ENCODE data around the gene C16orf89. TPM values are rescaled to one million over a fixed set of nuclear protein-coding genes. Genes with fewer than 3 reads are reported as not detected.
A peak's percentile ranks its signal among the peaks of the same experiment; 100 is the strongest.
"Not testable (repeated sequence)": the region's sequence is repeated elsewhere in the genome, so short reads cannot be mapped to it uniquely, and the experiment has no call there.

Gene C16orf89
- polyA plus RNA-seq, 3 donors, result not detected

DNA sequence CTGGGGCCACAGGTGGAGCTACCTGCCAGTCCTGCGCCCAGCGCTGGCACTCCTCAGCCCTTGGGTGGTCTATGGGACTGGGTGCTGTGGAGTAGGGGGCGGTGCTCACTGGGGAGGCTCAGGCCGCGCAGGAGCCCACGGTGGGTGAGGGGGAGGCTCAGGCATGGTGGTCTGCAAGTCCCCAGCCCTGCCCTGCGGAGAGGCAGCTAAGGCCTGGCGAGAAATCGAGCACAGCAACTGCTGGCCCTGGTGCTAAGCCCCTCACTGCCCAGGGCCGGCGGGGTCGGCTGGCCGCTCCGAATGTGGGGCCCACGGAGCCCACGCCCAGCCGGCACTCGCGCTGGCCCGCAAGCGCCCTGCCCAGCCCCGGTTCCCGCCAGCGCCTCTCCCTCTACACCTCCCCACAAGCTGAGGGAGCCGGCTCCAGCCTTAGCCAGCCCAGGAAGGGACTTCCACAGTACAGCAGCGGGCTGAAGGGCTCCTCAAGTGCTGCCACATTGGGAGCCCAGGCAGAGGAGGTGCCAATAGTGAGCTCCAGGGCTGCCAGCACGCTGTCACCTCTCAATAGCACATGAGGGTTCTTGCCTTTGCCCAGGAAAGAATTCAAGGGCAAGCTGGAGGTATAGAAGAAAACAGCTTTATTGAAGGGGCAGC lies 42.9 kb upstream of the C16orf89 start:
- intact Hi-C loops (cut with micrococcal nuclease), result no loop called here
- H4K20me1 ChIP-seq (ENCODE audit: insufficient read depth, low read length), result no peaks in the 10 kb centered on the region
- H3K27me3 Mint-ChIP-seq (ENCODE audit: low read depth in 3 of 3), result peaks cover 16 to 27% (median 16%) of the 10 kb centered on the region in 3 donors
- no peak overlapping the region for H2AFZ ChIP-seq (ENCODE audit: insufficient read depth, low read depth, low read length, poor library complexity, severe bottlenecking)
- no peaks in the 10 kb centered on the region for H3K9me3 ChIP-seq (replicated peaks in 1 of 2; ENCODE audit: control insufficient read depth in 1 of 2, insufficient read depth in 1 of 2, low read length in 2 of 2)
- peaks cover 3% of the 10 kb centered on the region for H3K4me1 Mint-ChIP-seq
- no peaks in the 10 kb centered on the region for H3K4me1 ChIP-seq (ENCODE audit: control insufficient read depth in 1 of 2, insufficient read depth in 2 of 2, low read length in 2 of 2)
- no peak overlapping the region for H3K4me3 ChIP-seq (replicated peaks in 1 of 3; ENCODE audit: low read depth in 2 of 3, low read length in 3 of 3)
- H3K36me3 Mint-ChIP-seq, result no peaks in the 10 kb centered on the region
- 93% methylated on average over 19 of the region's 27 CpGs for WGBS (ENCODE audit: insufficient coverage)
- no peak overlapping the region for H3K4me2 ChIP-seq (replicated peaks; ENCODE audit: extremely low read depth, low read length, poor library complexity, severe bottlenecking)
- TF ChIP-seq, protein P1, sequence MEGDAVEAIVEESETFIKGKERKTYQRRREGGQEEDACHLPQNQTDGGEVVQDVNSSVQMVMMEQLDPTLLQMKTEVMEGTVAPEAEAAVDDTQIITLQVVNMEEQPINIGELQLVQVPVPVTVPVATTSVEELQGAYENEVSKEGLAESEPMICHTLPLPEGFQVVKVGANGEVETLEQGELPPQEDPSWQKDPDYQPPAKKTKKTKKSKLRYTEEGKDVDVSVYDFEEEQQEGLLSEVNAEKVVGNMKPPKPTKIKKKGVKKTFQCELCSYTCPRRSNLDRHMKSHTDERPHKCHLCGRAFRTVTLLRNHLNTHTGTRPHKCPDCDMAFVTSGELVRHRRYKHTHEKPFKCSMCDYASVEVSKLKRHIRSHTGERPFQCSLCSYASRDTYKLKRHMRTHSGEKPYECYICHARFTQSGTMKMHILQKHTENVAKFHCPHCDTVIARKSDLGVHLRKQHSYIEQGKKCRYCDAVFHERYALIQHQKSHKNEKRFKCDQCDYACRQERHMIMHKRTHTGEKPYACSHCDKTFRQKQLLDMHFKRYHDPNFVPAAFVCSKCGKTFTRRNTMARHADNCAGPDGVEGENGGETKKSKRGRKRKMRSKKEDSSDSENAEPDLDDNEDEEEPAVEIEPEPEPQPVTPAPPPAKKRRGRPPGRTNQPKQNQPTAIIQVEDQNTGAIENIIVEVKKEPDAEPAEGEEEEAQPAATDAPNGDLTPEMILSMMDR (IDR thresholded peaks at IDR 0.05), result no peak
- no peak overlapping the region for H3K27ac ChIP-seq (ENCODE audit: low read depth in 1 of 2, low read length in 2 of 2)
- no peak overlapping the region for H3K9ac ChIP-seq (ENCODE audit: insufficient read depth, low read length, poor library complexity, severe bottlenecking)
- H3K9me3 Mint-ChIP-seq, result peaks cover 0 to 6% (median 0%) of the 10 kb centered on the region in 7 donors
- H3K27me3 ChIP-seq (ENCODE audit: control insufficient read depth in 2 of 2, insufficient read depth in 2 of 2, low read length in 2 of 2), result no peaks in the 10 kb centered on the region
- H3K36me3 ChIP-seq (replicated peaks in 1 of 2; ENCODE audit: control insufficient read depth in 1 of 2, insufficient read depth in 2 of 2, low read length in 2 of 2), result no peaks in the 10 kb centered on the region
- no peak for DNase-seq
- H3K79me2 ChIP-seq (ENCODE audit: insufficient read depth, low read length), result no peaks in the 10 kb centered on the region
- no peak overlapping the region for H3K27ac Mint-ChIP-seq
- H3K4me3 Mint-ChIP-seq, result no peak overlapping the region

- H3K36me3 Mint-ChIP-seq; H3K36me3 ChIP-seq (replicated peaks in 1 of 2; ENCODE audit: control insufficient read depth in 1 of 2, insufficient read depth in 2 of 2, low read length in 2 of 2); H3K4me3 ChIP-seq (replicated peaks in 1 of 3; ENCODE audit: low read depth in 2 of 3, low read length in 3 of 3); H4K20me1 ChIP-seq (ENCODE audit: insufficient read depth, low read length); H3K4me1 Mint-ChIP-seq; H3K4me2 ChIP-seq (replicated peaks; ENCODE audit: extremely low read depth, low read length, poor library complexity, severe bottlenecking); H3K27me3 ChIP-seq (ENCODE audit: control insufficient read depth in 2 of 2, insufficient read depth in 2 of 2, low read length in 2 of 2); H3K9ac ChIP-seq (ENCODE audit: insufficient read depth, low read length, poor library complexity, severe bottlenecking); H3K4me3 Mint-ChIP-seq; H3K9me3 Mint-ChIP-seq; H3K4me1 ChIP-seq (ENCODE audit: control insufficient read depth in 1 of 2, insufficient read depth in 2 of 2, low read length in 2 of 2); H3K27ac ChIP-seq (ENCODE audit: low read depth in 1 of 2, low read length in 2 of 2); DNase-seq; H2AFZ ChIP-seq (ENCODE audit: insufficient read depth, low read depth, low read length, poor library complexity, severe bottlenecking); H3K79me2 ChIP-seq (ENCODE audit: insufficient read depth, low read length); intact Hi-C loops (cut with micrococcal nuclease); H3K27ac Mint-ChIP-seq; H3K9me3 ChIP-seq (replicated peaks in 1 of 2; ENCODE audit: control insufficient read depth in 1 of 2, insufficient read depth in 1 of 2, low read length in 2 of 2): not testable (repeated sequence)
- H3K27me3 Mint-ChIP-seq (ENCODE audit: low read depth in 3 of 3), result peaks cover 20 to 39% (median 28%) of the 10 kb centered on the region in 3 donors
- no CpG with 5 or more reads among the region's 5 CpGs for whole genome bisulfite sequencing (ENCODE audit: insufficient coverage)
These were observed 39.3 kb upstream of the C16orf89 start for GRCh38 chr16:5105039-5105438.

DNA sequence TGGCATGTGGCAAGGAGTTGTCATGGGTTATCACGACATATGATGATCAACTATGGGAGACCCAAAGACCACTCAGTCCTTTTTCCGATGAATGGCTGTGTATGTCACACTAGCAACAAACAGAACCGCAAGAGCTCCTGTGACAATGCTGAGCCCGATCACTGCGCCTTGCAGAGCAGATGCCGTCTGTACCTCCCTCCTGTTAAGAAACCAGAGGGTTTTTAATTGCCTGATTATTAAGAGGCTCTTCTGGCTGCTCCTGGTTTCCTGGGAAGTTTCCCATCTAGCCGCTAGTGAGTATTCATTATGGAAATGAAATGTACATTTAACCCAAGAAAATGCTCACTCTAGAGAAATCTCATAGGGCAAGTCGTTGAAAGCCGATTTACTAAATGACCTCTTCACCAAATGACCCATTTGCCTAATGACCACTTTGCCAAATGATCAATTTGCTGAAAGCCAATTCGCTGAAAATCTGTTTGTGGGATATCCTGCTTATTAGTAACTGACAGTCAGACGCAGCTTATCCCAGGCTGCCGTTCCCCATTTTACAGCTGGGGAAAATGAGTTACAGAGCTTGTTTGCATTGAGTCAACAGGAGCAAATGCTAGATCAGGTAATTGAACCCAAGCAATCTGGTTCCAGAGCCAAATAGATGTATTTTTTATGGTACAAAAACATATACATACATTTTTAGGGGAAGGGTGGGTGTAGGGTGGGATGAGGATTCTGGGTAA lies 37.7 kb upstream of the C16orf89 start:
- WGBS (ENCODE audit: insufficient coverage), result 95% methylated on average over 4 of the region's 12 CpGs
- H3K27ac ChIP-seq (ENCODE audit: low read depth in 1 of 2, low read length in 2 of 2); H3K36me3 Mint-ChIP-seq; DNase-seq; H3K36me3 ChIP-seq (replicated peaks in 1 of 2; ENCODE audit: control insufficient read depth in 1 of 2, insufficient read depth in 2 of 2, low read length in 2 of 2); H2AFZ ChIP-seq (ENCODE audit: insufficient read depth, low read depth, low read length, poor library complexity, severe bottlenecking); H3K4me1 Mint-ChIP-seq; H3K4me3 Mint-ChIP-seq; H3K27me3 ChIP-seq (ENCODE audit: control insufficient read depth in 2 of 2, insufficient read depth in 2 of 2, low read length in 2 of 2); H3K9me3 ChIP-seq (replicated peaks in 1 of 2; ENCODE audit: control insufficient read depth in 1 of 2, insufficient read depth in 1 of 2, low read length in 2 of 2); H4K20me1 ChIP-seq (ENCODE audit: insufficient read depth, low read length); H3K4me3 ChIP-seq (replicated peaks in 1 of 3; ENCODE audit: low read depth in 2 of 3, low read length in 3 of 3); intact Hi-C loops (cut with micrococcal nuclease); H3K4me2 ChIP-seq (replicated peaks; ENCODE audit: extremely low read depth, low read length, poor library complexity, severe bottlenecking); H3K27ac Mint-ChIP-seq; H3K79me2 ChIP-seq (ENCODE audit: insufficient read depth, low read length); H3K9me3 Mint-ChIP-seq; H3K4me1 ChIP-seq (ENCODE audit: control insufficient read depth in 1 of 2, insufficient read depth in 2 of 2, low read length in 2 of 2); H3K9ac ChIP-seq (ENCODE audit: insufficient read depth, low read length, poor library complexity, severe bottlenecking): not testable (repeated sequence)
- peaks cover 32 to 47% (median 34%) of the 10 kb centered on the region in 3 donors for H3K27me3 Mint-ChIP-seq (ENCODE audit: low read depth in 3 of 3)

GRCh38 chr16:5099174-5099573 lies 33.4 kb upstream of the C16orf89 start:
- not testable (repeated sequence) for H4K20me1 ChIP-seq (ENCODE audit: insufficient read depth, low read length); H3K36me3 ChIP-seq (replicated peaks in 1 of 2; ENCODE audit: control insufficient read depth in 1 of 2, insufficient read depth in 2 of 2, low read length in 2 of 2); H3K9ac ChIP-seq (ENCODE audit: insufficient read depth, low read length, poor library complexity, severe bottlenecking); H3K9me3 Mint-ChIP-seq; H3K9me3 ChIP-seq (replicated peaks in 1 of 2; ENCODE audit: control insufficient read depth in 1 of 2, insufficient read depth in 1 of 2, low read length in 2 of 2); H3K27me3 ChIP-seq (ENCODE audit: control insufficient read depth in 2 of 2, insufficient read depth in 2 of 2, low read length in 2 of 2); DNase-seq; H2AFZ ChIP-seq (ENCODE audit: insufficient read depth, low read depth, low read length, poor library complexity, severe bottlenecking); H3K4me2 ChIP-seq (replicated peaks; ENCODE audit: extremely low read depth, low read length, poor library complexity, severe bottlenecking); H3K79me2 ChIP-seq (ENCODE audit: insufficient read depth, low read length); H3K4me1 Mint-ChIP-seq; H3K27ac ChIP-seq (ENCODE audit: low read depth in 1 of 2, low read length in 2 of 2); H3K36me3 Mint-ChIP-seq; H3K4me3 ChIP-seq (replicated peaks in 1 of 3; ENCODE audit: low read depth in 2 of 3, low read length in 3 of 3)
- H3K27ac Mint-ChIP-seq, result peak overlapping the region in 1 of 7 donors; percentile 92
- H3K4me1 ChIP-seq (ENCODE audit: control insufficient read depth in 1 of 2, insufficient read depth in 2 of 2, low read length in 2 of 2), result peaks cover 10 to 12% of the 10 kb centered on the region in 2 donors
- H3K27me3 Mint-ChIP-seq (ENCODE audit: low read depth in 3 of 3), result peaks cover 28 to 36% (median 28%) of the 10 kb centered on the region in 3 donors
- H3K4me3 Mint-ChIP-seq, result peak overlapping the region; percentile 80 to 84
- intact Hi-C loops (cut with micrococcal nuclease), result loop anchor here in 1 of 2 donors (5.0 kb wide), 2 partner anchors 142 to 252 kb away; partner anchors contain the start of genes GLYR1, SEC14L5 and UBN1
- no CpG with 5 or more reads among the region's 4 CpGs for WGBS (ENCODE audit: insufficient coverage)

All from CD14-positive monocyte (primary cell).